Progenitor cell of endocrine pancreas (in vitro differentiated cells): ENCODE data around the gene ATXN1. TPM values are rescaled to one million over a fixed set of nuclear protein-coding genes. Genes with fewer than 3 reads are reported as not detected.

Experiments
- DNase-seq: peaks from one replicate; pipeline ENCODE4 v3.0.0; 2021; ENCODE audit warnings: low spot score; ENCODE audit not compliant: unreplicated experiment
- H3K27ac Mint-ChIP-seq: 2 replicates; pipeline ENCODE4 v1.8.0; 2021; ENCODE audit warnings: mild to moderate bottlenecking, moderate library complexity, mixed read lengths
- H3K27me3 Mint-ChIP-seq: 2 replicates; pipeline ENCODE4 v1.8.0; 2021; ENCODE audit warnings: mixed read lengths
- H3K36me3 Mint-ChIP-seq: 2 replicates; pipeline ENCODE4 v1.8.0; 2022; ENCODE audit warnings: mixed read lengths; ENCODE audit not compliant: insufficient read depth
- H3K4me1 Mint-ChIP-seq: 2 replicates; pipeline ENCODE4 v1.8.0; 2021; ENCODE audit warnings: low read depth, mixed read lengths
- H3K4me3 Mint-ChIP-seq: 2 replicates; pipeline ENCODE4 v1.8.0; 2021; ENCODE audit warnings: low read depth, mild to moderate bottlenecking, moderate library complexity, mixed read lengths
- H3K9me3 Mint-ChIP-seq: 2 replicates; pipeline ENCODE4 v1.8.0; 2021; ENCODE audit warnings: low read depth, mixed read lengths
- total RNA-seq: library from RNA; stranded (reverse); gene quantifications from 2 replicates; pipeline ENCODE4 v1.2.1, GENCODE V29; 2021
- TF ChIP-seq, protein P1 (sequence below): fragments of 200-600 bp; sonication (generic); IDR thresholded peaks from one replicate; pipeline ENCODE4 v1.5.0; 2021; ENCODE audit warnings: antibody characterized with exemption, mild to moderate bottlenecking; ENCODE audit not compliant: unreplicated experiment

ATXN1 gene
- total RNA-seq, 1 donor from 2014 or later, result 35.8 TPM

DNA sequence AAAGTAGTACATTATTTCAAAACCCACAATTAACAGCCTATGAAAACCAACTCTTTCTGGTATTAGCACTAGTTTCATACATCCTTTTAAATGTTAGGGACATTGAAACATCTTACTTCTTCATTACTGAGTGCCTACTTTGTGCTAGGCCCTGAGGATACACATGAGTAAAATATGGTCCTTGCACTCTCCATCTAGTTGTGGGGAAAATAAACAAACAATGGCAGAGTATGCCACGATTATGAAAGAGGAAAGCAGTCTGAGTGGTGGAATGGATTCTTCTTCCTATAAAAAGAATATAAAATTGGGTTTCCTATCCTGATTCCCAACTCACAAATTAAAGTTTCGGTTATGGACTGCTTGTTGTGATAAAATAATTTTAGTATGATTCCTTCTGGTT lies 84.9 kb downstream of the ATXN1 start:
- H3K36me3 Mint-ChIP-seq, result no peaks in the 10 kb centered on the region
- H3K27ac Mint-ChIP-seq, result no peak overlapping the region
- H3K4me1 Mint-ChIP-seq, result peaks cover 26% of the 10 kb centered on the region
- no peaks in the 10 kb centered on the region for H3K9me3 Mint-ChIP-seq
- TF ChIP-seq, protein P1, sequence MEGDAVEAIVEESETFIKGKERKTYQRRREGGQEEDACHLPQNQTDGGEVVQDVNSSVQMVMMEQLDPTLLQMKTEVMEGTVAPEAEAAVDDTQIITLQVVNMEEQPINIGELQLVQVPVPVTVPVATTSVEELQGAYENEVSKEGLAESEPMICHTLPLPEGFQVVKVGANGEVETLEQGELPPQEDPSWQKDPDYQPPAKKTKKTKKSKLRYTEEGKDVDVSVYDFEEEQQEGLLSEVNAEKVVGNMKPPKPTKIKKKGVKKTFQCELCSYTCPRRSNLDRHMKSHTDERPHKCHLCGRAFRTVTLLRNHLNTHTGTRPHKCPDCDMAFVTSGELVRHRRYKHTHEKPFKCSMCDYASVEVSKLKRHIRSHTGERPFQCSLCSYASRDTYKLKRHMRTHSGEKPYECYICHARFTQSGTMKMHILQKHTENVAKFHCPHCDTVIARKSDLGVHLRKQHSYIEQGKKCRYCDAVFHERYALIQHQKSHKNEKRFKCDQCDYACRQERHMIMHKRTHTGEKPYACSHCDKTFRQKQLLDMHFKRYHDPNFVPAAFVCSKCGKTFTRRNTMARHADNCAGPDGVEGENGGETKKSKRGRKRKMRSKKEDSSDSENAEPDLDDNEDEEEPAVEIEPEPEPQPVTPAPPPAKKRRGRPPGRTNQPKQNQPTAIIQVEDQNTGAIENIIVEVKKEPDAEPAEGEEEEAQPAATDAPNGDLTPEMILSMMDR, result no peak
- H3K4me3 Mint-ChIP-seq, result no peak overlapping the region
- no peak for DNase-seq
- no peaks in the 10 kb centered on the region for H3K27me3 Mint-ChIP-seq

DNA sequence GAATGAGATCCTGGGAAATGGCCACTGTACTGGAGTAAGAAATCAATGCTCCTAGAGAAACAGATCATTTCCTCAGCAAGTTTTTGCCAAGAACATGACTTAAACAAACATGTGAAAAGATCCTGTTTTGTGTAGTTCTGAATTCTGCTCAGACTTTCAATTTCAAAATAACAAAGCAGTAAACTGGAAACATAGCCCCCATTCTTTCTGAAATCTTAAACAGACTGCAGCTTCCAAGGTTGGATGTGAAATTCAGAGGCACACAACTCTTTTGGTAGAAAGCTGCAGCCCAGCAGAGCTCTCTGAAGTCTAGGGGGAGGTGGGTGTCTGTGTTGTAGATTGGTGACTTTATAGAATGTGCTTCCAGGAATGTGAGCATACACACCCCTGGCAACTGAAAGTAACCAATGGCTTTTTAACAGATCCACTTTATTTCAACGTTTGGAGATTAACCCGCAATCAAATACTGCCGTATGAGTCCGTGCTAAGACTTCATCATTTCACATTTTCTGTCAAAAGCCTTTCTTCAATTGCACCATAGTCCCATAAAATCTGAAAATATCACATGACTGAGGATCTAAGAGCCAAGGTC lies 86.4 kb downstream of the ATXN1 start:
- DNase-seq, result no peak
- TF ChIP-seq, protein P1, result no peak
- Mint-ChIP-seq H3K9me3 (peaks cover 2% of the 10 kb centered on the region), H3K4me3 (no peak overlapping the region), H3K36me3 (peaks cover 2% of the 10 kb centered on the region), H3K4me1 (peaks cover 33% of the 10 kb centered on the region), H3K27ac (no peak overlapping the region), H3K27me3 (no peaks in the 10 kb centered on the region)

DNA sequence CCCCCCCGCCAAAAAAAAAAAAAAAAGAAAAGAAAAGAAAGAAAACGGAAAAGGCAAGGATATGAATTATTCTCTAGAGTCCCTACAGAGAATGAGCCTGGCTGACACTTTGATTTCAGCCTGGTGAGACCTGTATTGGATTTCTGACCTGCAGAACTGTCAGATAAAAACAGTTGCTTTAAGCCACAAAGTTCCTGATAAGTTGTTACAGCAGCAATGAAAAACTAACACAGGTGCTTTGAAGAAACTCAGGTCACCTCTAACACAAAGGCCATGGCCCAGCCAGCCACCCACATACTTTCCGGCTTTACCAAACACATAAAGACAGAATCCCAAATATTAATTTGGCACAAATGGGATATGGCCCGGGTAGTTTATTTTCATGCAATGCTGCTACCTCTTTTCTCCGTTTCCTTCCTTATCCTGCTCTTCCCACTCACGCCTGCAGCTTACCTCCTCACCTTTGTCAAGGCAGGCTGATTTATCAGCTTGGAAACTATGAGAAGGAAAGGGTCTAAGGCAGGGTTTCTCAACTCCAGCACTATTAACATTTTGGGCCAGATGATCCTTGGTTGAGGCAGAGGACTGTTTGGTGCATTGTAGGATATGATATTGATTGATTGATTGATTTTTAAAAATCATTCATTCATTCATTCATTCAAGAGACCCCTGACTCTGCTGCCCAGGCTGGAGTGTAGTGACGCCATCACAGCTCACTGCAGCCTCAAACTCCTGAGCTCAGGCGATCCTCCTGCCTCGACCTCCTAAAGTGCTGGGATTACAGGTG lies 88.1 kb downstream of the ATXN1 start:
- peaks cover 2% of the 10 kb centered on the region for H3K36me3 Mint-ChIP-seq
- H3K9me3 Mint-ChIP-seq, result peaks cover 2% of the 10 kb centered on the region
- peak overlapping the region; percentile 81 for H3K27ac Mint-ChIP-seq
- H3K4me1 Mint-ChIP-seq, result peaks cover 36% of the 10 kb centered on the region
- TF ChIP-seq, protein P1, result no peak
- H3K4me3 Mint-ChIP-seq, result no peak overlapping the region
- H3K27me3 Mint-ChIP-seq, result no peaks in the 10 kb centered on the region
- DNase-seq, result no peak

DNA sequence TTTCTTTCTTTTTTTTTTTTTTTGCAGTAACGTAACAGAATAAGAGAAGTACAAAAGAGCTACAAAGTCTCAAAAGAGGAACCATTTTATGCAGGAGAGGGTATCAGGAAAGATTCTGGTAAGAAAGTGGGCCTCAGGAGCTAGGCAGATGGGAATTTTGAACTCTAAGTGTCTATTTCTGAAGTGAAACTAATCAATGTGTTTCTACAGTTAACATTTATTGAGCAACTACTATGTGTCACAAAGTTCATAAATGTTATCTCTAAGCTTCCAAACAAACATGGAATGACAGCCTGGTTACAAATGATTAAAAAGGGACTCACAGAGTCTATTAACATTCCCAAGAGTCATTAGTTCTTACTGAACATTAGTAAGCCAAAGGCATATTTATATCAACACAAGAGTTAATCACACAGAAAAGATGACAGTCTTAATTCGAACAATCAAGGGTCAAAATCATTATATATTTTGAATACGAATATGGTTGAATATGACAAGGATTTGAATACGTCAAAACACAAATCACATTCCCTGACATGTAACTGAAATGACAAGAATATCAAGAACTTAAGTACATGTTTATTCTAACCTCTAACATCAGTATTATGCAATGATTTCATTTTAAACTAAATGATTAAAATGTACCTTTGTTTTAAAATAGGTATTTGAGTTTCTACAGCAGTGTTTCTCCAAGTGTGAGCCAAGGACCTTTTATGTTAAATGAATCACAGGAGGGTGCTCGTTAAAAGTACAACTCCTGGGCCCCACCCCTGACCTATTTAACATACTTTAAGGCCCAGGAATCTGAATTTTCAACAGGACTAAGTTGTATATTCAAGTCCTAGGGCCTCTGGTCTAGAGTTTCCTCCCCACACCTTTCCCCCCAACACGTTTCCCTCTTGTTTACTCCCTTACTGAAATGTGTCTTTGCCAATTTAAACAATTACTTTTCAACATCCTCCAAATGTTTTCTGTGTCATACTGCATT lies 89.7 kb downstream of the ATXN1 start:
- Mint-ChIP-seq H3K9me3 (peaks cover 2% of the 10 kb centered on the region), H3K4me1 (peaks cover 31% of the 10 kb centered on the region), H3K27ac (no peak overlapping the region), H3K27me3 (no peaks in the 10 kb centered on the region), H3K36me3 (peaks cover 2% of the 10 kb centered on the region), H3K4me3 (no peak overlapping the region)
- no peak for DNase-seq
- TF ChIP-seq, protein P1, result no peak

DNA sequence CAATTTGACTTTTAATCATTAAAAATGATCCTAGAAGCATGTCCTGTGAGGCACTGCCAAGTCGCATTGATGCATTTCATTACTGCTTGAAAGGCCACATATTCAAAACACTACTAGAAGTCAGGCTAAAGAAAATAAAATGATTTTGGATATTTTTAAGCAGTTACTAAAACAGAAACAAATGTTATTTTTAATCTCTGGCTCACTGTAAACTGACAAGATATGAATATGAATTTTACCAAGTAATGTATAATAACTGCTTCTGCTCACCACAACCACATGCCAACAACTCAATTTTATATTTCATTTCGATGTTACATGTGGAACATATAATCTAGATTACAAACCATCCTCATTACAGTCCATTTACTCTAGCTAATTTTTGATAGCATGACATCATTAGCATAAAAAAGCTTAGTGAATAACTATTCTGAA lies 90.6 kb downstream of the ATXN1 start:
- no peak overlapping the region for H3K4me3 Mint-ChIP-seq
- H3K27ac Mint-ChIP-seq, result no peak overlapping the region
- H3K4me1 Mint-ChIP-seq, result peaks cover 30% of the 10 kb centered on the region
- no peaks in the 10 kb centered on the region for H3K27me3 Mint-ChIP-seq
- H3K9me3 Mint-ChIP-seq, result peaks cover 2% of the 10 kb centered on the region
- H3K36me3 Mint-ChIP-seq, result peaks cover 5% of the 10 kb centered on the region
- TF ChIP-seq, protein P1, result no peak
- DNase-seq, result no peak
